GM11168 (cell line): ENCODE results near the gene USP19.

Experiments
- in situ Hi-C: fragments of 300-500 bp; cut with MboI; formaldehyde crosslinking; loops from one replicate; pipeline ENCODE4 v1.12.0; 2022; ENCODE audit warnings: low sequenced_read_pairs; ENCODE audit not compliant: unreplicated experiment

The USP19 gene, protein sequence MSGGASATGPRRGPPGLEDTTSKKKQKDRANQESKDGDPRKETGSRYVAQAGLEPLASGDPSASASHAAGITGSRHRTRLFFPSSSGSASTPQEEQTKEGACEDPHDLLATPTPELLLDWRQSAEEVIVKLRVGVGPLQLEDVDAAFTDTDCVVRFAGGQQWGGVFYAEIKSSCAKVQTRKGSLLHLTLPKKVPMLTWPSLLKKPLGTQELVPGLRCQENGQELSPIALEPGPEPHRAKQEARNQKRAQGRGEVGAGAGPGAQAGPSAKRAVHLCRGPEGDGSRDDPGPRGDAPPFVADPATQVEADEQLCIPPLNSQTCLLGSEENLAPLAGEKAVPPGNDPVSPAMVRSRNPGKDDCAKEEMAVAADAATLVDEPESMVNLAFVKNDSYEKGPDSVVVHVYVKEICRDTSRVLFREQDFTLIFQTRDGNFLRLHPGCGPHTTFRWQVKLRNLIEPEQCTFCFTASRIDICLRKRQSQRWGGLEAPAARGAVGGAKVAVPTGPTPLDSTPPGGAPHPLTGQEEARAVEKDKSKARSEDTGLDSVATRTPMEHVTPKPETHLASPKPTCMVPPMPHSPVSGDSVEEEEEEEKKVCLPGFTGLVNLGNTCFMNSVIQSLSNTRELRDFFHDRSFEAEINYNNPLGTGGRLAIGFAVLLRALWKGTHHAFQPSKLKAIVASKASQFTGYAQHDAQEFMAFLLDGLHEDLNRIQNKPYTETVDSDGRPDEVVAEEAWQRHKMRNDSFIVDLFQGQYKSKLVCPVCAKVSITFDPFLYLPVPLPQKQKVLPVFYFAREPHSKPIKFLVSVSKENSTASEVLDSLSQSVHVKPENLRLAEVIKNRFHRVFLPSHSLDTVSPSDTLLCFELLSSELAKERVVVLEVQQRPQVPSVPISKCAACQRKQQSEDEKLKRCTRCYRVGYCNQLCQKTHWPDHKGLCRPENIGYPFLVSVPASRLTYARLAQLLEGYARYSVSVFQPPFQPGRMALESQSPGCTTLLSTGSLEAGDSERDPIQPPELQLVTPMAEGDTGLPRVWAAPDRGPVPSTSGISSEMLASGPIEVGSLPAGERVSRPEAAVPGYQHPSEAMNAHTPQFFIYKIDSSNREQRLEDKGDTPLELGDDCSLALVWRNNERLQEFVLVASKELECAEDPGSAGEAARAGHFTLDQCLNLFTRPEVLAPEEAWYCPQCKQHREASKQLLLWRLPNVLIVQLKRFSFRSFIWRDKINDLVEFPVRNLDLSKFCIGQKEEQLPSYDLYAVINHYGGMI (N-terminal part only)

DNA sequence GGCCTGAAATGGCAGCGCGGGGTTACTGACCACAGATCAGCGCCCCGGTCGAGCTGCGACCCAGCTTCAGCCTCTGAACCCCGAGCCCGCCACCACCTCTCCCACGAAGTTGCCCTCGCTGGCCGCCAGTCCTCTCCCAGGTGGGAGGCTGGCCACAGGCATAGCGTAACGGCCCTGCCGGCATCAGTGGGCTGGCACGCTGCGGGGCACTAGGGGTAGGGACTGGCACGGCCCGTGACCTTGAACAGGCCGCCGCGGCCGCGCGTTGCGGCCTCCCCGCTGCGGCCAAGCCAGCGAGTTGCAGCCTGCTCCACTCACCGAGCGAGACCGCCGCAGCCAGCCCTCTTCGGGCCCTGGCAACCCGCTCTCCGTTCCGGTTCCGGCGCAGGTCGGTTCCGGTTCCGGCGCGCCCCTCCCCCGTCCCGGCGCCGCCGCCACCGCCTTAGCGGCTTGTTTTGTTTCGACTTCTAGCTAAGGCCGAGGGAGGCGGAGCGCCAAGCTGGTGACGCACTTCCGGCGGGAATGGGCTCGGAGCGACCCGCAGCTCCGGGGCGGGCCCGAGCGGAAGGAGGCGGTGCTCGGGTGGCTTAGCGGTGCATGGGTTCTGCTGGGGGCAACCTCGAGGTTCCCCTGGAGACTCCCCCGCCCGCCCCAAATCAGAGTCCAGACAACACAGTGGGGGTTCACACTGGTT is at the start of gene USP19:
TSS of gene USP19 (minus strand) at position 386 of the 694 bp plus-strand sequence. CDS start 1,678 bp downstream, outside the sequence.
- in situ Hi-C loops, result no loop called here

DNA sequence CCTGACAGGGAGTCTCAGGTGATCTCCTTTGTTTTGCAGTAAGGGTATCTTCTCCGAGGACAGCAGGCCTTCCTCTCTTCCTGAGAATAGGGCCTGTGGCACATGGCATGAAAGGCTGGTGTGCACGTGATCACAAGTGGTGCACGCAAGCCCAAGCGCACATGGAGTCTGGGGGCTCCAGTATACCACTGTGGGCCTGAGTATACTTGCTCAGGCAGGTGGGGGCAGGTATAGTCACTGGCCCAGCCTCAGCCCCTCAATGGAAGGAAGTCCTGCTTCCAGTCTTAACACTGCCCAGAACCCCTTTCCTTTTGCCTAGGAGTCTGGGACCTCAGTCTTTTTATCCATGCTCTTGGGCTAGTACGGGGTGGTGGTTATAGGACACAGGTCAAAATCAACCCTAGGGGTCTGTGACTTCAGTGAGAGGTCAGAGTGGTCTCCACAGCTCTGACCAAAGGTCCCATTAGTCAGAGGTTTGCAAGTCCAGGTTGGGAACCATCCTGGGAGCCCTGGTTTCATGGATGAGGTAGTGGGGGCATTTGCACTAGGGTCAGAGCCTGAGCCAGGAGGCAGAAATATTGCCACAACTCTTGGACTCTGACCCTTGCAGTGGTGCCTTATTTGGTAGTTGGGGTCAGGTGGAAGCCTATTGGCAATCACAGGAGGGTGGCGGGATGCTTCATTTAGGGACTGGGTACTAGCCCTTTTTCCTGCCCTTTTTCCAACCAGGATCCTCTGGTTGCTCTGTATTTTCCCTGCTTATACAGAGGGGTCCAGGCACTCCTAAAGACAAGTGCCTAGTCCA is 46.3 kb upstream of the USP19 start:
- in situ Hi-C loops, result loop anchor here (25.0 kb wide), 1 partner anchor 270 kb away; the partner anchor contains the start of gene NICN1

DNA sequence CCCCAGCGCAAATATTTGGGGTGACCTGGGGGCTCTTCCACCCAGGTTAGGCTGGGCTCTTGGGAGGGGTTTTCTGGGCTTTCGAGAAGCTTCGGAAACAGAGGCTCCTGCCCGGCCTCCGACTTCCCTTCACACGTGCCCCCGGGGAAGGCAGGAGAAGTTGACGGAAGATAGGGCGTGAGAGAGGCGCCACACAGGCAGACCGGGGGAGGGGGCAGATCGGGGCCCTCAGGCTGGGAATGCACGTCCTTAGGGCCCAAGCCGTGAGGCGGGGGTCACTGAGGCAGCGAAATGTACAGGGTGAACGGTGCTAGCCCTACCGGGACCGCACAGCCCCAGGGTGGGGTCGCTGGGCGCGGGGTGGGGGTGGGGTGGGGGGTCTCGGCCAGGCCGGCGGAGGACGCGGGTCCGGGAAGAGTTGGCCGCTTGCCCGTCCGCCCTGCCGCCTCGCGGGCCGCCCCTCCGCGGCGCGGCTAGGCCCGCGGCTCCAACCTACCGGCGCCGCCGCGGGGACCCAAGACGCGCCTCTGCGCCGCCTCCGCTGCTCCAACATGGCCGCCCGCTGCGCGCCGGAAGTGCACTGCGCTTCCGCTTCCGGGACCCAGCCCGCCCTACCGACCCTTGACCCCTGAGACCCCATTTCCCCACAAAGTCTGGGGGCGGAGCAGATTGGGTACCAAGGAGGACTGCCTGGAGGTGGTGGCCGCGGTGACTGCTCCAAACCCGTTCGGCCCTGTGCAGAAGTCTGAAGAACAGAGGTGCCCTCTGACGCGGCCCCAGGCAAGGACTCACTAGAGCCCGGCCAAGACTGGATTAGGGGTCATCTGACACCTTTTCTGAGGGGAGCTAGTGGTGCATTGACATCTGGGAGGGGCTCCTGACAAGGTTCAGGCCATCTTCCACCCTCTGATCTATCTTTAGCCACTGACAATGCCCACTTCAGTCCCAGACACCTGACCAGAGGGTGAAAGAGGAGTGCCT is 45.4 kb upstream of the USP19 start, which contains the start of gene CCDC71:
TSS of gene CCDC71 (minus strand) at position 561 of the 981 bp plus-strand sequence. CDS start 2,123 bp downstream, outside the sequence.
- in situ Hi-C loops, result loop anchor here (25.0 kb wide), 1 partner anchor 271 kb away; the partner anchor contains the start of gene NICN1

DNA sequence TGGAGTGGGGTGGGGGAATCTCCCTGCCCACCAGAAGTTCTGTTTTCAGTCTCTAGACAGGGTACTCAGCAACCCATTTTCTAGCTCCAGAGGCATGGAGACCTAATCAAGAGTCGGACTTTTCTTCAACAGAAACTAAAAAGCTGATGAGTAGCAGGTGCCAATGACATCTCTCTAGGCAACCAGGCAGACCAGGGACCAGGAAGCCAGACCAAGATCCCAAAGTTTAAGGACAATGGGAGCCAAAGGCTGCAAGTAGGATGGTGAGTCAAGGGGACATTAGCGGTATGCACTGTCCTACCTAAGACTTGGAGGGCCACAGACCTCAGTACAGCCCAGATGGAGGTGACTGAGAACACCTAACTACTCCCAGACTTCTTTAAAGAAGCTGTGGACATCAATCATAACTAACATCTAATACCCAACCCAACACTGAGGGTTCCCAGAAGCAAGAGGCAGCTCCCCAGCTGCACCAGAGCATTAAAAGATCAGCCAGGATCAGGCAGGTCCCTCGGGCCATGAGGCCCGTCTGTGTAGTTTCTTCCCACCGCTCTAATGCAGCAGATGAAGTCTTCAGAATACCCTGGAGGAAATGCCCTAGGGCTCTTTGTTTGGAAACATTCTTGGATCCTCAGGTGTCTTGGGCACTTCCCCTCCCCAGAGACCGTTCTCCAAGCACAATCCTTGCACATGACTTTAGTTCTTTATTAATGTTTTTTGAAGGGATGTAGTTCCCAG is 44.5 kb upstream of the USP19 start:
- in situ Hi-C loops, result loop anchor here (25.0 kb wide), 1 partner anchor 272 kb away; the partner anchor contains the start of gene NICN1

DNA sequence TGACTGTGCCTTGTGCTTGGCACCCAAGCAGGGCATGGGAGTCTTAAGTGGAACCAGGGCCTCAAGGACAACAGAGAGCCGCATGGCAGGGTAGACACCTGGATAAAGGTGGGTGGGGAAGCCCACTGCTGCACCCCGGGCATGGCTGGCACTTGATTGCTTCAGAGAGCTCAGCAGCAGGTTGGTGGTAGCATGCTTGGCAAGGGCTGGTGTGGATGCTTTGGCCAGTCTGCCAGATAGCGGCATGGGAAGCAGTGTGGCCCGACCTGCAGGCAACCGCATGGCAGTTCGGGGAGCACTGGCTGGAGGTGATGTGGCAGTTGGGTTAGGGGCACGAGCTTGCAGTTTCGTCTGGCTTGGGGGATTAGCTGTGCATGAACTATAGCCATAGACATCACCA is 43.0 kb upstream of the USP19 start:
- in situ Hi-C loops, result loop anchor here (25.0 kb wide), 1 partner anchor 274 kb away; the partner anchor contains the start of gene NICN1

DNA sequence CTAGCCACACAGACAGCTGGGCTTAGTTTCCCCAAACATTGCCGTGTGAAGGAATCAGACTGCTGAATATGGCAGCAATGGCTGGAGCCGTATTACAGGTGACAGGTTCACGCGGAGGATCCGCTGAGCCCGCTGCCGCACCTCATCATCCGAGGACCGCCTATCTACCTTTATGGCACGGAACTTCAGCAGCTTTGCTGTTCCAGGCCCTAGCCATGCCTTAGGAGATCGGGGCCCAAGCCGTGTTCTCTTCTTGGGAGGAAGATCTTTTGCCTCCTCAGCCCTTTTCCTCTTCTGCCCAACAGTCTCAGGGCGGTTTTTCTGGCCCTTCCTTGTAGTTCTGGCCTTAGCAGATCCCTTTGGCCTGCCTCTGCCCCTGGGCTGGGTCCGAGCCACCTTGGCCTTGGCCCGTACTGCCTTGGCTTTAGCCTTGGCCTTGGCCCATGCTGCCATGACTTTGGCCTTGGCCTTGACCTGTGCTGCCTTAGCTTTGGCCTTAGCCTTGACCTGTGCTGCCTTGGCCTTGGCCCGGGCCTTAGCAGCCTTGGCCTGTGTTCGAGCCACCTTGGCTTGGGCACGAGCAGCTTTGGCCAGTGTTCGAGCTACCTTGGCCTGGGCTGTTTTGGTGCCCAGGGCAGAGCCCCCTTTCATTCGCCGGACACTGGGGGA is 42.3 kb upstream of the USP19 start:
- in situ Hi-C loops, result loop anchor here (25.0 kb wide), 1 partner anchor 274 kb away; the partner anchor contains the start of gene NICN1

DNA sequence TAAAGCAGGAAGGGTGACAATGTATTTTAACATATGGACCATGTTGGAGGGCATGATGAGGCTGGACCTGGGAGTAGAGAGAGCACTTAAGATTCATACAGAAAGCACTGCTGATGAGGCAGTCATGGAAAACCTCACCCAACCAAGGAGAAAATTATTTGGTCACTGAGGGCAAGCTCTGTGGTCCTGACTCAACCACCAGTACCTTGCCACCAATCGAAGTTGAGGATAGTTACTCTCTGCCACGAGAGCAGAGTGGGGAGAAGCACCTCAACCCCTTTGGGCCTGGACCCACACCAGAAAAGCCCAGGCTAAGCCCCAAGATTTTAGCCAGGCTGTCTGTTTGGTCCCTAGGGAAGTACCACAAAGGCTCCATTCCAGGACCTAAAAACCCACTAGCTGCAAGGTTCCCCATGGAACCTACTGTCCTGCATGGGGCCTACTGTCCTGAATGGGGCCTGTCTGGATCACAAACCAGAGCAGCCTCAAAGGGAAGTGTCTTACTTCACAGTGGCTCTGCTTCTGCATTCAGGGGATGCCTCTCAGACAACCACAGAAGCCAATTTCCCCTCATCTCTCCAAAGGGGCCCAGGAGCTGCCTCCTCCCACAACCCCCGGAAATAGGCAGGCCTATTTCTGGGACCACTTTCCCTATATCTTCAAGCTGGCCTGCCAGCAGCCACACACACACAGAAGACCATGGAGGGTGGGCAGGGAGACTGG is 41.3 kb upstream of the USP19 start:
- in situ Hi-C loops, result loop anchor here (25.0 kb wide), 1 partner anchor 275 kb away; the partner anchor contains the start of gene NICN1

DNA sequence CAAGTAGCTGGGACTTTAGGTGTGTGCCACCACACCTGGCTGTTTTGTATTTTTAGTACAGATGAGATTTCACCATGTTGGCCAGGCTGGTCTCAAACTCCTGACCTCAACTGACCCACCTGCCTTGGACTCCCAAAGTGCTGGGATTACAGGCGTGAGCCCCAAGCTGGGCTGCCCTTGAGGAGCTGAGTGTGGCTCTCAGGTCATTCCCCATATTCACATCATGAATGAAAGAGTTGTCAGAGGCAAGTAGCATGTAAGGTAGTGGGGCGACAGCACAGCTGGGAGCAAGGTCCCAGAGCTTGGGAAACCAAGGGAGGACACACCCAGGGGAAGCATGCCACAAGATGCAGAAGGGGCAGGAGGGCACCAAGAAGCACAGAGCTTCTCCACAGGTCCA is 40.6 kb upstream of the USP19 start:
- in situ Hi-C loops, result loop anchor here (25.0 kb wide), 1 partner anchor 276 kb away; the partner anchor contains the start of gene NICN1

DNA sequence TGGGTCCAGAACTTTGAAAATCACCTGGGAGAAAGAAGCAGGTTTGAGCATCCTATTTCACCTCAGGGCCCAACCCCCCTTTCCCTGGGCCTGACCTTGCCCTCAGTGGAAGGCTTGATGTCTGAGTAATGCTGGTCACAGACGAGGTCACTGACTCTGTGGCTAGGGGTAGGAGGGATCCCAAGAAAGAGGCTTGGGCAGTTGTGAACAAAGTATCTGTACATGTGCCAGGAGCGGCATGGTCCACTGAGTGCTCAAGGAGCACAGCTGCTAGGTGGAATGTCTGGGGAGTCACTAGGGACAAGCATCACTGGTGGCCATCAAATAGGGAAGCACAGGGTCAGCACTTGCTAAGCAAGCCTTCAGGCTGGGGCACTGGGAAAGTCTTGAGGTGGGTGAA is 38.2 kb upstream of the USP19 start:
- in situ Hi-C loops, result loop anchor here (25.0 kb wide), 1 partner anchor 279 kb away; the partner anchor contains the start of gene NICN1

DNA sequence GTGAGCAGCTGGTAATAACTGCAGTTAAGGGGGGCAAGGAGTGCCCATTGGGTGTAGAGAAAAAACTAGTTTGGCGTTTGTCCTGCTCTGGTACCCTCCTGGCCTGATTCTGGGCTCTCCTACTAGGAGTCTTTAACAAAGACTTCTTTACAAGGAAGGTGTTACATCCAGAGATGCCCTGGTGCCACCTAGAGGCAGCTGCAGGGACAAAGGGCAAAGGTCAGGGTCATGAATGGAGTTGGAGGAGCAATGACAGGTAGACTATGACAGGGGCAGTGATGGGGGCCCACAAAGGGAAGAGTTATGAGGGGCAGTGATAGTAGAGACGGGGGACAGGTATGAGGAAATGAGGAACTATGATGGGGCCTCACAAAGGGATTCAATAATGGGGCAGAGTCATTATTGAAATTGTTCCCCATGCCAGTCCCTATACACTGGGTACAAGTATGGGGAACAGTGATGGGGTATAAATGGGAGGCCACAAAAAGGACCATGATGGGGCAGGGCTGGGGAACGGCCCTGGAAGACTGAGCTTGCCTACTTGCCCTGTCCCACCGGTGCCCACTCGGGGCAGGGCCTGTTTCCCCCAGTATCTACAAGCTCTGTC is 37.6 kb upstream of the USP19 start:
- in situ Hi-C loops, result loop anchor here (25.0 kb wide), 1 partner anchor 279 kb away; the partner anchor contains the start of gene NICN1

DNA sequence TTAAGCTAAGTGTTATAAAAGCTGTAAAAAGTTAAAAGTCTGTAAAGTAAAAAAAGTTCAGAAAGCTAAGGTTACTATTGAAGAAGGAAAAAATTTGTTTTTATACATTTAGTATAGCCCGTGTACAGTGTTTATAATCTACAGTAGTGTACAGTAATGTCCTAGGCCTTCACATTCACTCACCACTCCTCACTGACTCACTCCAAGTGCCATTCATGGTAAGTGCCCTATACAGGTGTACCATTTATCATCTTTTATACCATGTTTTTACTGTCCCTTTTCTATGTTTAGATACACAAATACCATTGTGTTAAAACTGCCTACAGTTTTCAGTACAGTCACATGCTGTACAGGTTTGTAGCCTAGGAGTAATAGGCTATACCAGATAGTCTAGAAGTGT is 36.7 kb upstream of the USP19 start:
- in situ Hi-C loops, result loop anchor here (25.0 kb wide), 1 partner anchor 280 kb away; the partner anchor contains the start of gene NICN1

DNA sequence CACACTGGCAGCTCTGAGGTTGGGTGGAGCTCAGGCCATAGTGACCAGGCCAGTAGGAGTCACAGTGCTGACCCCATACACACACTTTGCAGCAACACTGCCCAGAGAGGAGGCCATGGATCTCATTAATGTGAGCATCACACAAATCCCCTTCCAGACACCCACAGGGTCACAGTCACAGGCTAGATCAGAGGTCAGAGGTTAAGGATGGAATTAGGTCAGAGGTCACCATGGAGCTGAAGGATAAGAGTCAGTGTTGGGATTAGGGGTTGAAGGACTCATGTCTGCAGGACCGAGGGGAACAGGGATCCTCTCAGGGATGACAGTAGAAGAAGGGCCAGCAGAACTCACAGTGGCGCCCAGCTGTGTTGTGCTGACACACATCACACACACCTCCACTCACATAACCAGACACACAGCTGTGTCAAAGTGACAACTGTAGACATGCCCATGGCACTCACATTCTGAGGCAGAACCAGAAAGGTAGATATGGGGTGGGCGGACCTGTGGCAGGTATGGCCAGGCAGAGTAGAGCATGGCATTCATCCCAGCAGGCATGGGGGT is 32.8 kb upstream of the USP19 start:
- in situ Hi-C loops, result loop anchor here (25.0 kb wide), 1 partner anchor 284 kb away; the partner anchor contains the start of gene NICN1

DNA sequence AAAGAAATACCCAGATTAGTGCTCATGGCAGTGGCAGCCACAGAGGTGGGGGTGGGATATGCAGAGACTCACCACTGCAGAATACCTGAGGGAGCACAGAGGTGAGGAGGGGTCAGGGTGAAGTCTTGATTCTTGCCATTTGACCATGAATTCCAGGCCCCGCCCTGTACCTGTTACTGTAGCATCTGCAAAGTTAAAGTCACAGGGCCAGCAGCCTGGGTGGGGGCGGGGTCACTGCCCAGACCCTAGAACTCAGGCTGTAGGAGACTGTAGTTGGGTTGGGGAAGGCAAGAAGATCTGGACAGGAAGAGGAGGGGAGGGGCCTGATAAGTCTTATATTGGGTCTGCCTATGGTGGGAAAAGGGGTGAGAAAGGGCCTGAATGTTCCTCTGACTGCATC is 31.0 kb upstream of the USP19 start:
- in situ Hi-C loops, result loop anchor here (25.0 kb wide), 1 partner anchor 286 kb away; the partner anchor contains the start of gene NICN1

DNA sequence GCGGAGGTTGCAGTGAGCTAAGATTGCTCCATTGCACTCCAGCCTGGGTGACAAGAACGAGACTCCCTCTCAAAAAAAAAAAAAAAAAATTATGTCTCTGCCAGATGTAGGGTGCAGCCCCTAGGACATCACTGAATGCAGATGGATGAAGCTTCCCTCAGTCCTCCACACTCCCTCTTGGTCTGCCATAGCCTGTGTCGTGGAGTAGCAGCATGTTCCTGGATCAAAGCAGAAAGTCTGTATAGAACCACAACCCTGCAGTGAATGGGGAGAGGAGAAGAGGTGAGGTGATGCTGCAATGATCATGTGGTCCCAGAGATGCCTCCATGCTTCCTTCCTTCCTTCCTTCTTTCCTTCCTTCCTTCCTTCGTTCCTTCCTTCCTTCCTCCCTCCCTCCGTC is 27.5 kb upstream of the USP19 start:
- in situ Hi-C loops, result no loop called here
